Measurements from ENCODE around the gene GRM4. TPM values are rescaled to one million over a fixed set of nuclear protein-coding genes. Genes with fewer than 3 reads are reported as not detected.

The GRM4 gene
- total RNA-seq, 2 experiments from 2014 or later: 0.12 to 0.18 TPM

GRCh38 chr6:34063651-34064050, 82.2 kb downstream of the GRM4 start:
- Mint-ChIP-seq H3K9me3 (no peaks in the 10 kb centered on the region), H3K36me3 (no peaks in the 10 kb centered on the region), H3K27me3 (no peaks in the 10 kb centered on the region), H3K27ac (peak overlapping the region; percentile 20), H3K4me3 (no peak overlapping the region), H3K4me1 (no peaks in the 10 kb centered on the region)
- no peak for DNase-seq

DNA sequence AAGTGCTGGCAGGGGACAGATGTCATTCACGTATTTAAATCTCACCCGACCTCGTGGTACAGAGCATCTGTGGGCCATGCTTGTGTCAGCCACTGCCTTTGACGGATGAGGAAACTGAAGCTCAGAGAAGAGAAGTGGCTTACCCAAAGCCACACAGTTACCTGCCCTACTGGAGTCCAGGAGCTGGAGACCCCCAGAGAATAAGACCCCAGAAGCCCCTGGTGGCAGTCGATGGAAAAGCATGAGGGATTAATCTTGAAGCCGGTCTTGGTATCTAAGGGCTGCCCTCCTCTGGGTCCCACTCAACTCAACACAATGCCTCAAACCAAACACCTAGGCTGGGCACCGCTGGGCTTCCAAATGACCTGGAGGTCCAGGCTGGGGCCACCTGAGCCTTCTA, 83.1 kb downstream of the GRM4 start:
- H3K9me3 Mint-ChIP-seq: no peaks in the 10 kb centered on the region
- no peak overlapping the region for H3K27ac Mint-ChIP-seq
- H3K36me3 Mint-ChIP-seq: no peaks in the 10 kb centered on the region
- no peak overlapping the region for H3K4me3 Mint-ChIP-seq
- DNase-seq: no peak
- no peaks in the 10 kb centered on the region for H3K27me3 Mint-ChIP-seq
- H3K4me1 Mint-ChIP-seq: no peaks in the 10 kb centered on the region

DNA sequence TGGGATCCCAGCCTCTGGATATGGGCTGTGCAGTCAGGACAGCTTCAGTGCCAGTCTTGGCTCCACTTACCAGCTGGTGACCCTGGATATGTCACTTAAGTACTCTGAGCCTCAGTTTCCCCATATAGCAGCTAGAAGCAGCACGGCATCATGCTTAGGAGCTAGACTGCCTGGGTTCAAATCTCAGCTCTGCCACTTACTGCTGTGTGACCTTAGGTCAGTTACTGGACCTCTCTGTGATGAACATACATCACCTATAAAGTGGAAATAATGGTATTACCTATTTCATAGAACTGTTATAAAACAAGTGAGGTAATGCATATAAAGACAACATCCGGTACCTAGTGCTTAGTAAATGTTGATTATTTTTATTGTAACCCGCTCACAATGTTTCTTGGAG, 83.7 kb downstream of the GRM4 start:
- Mint-ChIP-seq H3K27ac (no peak overlapping the region), H3K4me3 (no peak overlapping the region), H3K27me3 (no peaks in the 10 kb centered on the region), H3K36me3 (no peaks in the 10 kb centered on the region), H3K9me3 (no peaks in the 10 kb centered on the region), H3K4me1 (no peaks in the 10 kb centered on the region)
- DNase-seq: no peak

GRCh38 chr6:34061348-34061747, 84.5 kb downstream of the GRM4 start:
- Mint-ChIP-seq H3K4me3 (no peak overlapping the region), H3K4me1 (no peaks in the 10 kb centered on the region), H3K9me3 (no peaks in the 10 kb centered on the region), H3K27ac (no peak overlapping the region), H3K27me3 (no peaks in the 10 kb centered on the region), H3K36me3 (no peaks in the 10 kb centered on the region)
- DNase-seq: no peak

- Mint-ChIP-seq H3K4me1 (no peaks in the 10 kb centered on the region), H3K27ac (no peak overlapping the region), H3K9me3 (no peaks in the 10 kb centered on the region), H3K36me3 (no peaks in the 10 kb centered on the region), H3K27me3 (no peaks in the 10 kb centered on the region), H3K4me3 (no peak overlapping the region)
- DNase-seq: no peak
Measured at GRCh38 chr6:34059914-34060313, 86.0 kb downstream of the GRM4 start.

GRCh38 chr6:34059136-34059731, 86.7 kb downstream of the GRM4 start:
- Mint-ChIP-seq H3K9me3 (no peaks in the 10 kb centered on the region), H3K4me3 (no peak overlapping the region), H3K4me1 (no peaks in the 10 kb centered on the region), H3K27ac (no peak overlapping the region), H3K27me3 (no peaks in the 10 kb centered on the region), H3K36me3 (no peaks in the 10 kb centered on the region)
- no peak for DNase-seq

DNA sequence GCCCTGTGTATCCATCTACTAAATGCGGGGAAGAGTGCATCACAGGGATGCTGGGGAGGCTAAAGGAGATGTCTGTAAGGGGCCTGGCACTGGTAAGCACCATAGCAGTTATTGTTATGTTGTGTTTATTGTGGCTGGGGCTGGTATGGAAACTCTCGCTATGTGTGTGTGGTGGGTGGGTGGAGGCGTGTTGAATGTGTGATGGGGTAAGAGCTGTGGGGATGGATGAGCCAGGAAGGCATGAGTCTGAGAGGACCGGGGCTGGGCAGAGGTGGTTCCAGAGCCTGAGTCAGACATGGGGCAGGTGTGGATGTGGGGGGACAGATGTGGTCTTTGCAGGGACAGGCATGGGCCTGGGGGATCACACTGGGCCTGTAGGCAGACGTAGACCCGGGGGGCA, 88.1 kb downstream of the GRM4 start:
- H3K4me1 Mint-ChIP-seq: no peaks in the 10 kb centered on the region
- DNase-seq: no peak
- no peak overlapping the region for H3K27ac Mint-ChIP-seq
- no peak overlapping the region for H3K4me3 Mint-ChIP-seq
- H3K9me3 Mint-ChIP-seq: no peaks in the 10 kb centered on the region
- no peaks in the 10 kb centered on the region for H3K27me3 Mint-ChIP-seq
- H3K36me3 Mint-ChIP-seq: no peaks in the 10 kb centered on the region

DNA sequence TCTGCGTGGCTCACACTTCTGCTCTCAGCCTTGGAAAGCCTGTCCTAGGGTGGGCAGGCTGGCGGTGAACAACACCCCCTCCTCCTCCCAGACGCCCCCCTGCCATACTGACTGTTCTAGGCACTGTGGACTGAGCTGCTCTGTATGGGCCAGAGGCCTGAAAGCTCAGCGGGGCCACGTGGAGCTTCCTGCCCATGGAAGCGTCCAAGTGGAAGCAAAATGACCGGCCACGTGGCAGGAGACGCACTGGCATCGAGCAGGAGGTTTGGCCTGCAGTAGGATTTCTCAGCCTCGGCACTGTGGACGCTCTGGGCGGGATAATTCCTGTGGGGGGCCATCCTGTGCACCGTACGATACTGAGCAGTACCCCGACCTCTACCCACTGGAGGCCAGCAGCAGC, 88.7 kb downstream of the GRM4 start:
- Mint-ChIP-seq H3K4me3 (no peak overlapping the region), H3K27ac (no peak overlapping the region), H3K36me3 (no peaks in the 10 kb centered on the region), H3K27me3 (no peaks in the 10 kb centered on the region), H3K4me1 (no peaks in the 10 kb centered on the region), H3K9me3 (no peaks in the 10 kb centered on the region)
- DNase-seq: no peak

DNA sequence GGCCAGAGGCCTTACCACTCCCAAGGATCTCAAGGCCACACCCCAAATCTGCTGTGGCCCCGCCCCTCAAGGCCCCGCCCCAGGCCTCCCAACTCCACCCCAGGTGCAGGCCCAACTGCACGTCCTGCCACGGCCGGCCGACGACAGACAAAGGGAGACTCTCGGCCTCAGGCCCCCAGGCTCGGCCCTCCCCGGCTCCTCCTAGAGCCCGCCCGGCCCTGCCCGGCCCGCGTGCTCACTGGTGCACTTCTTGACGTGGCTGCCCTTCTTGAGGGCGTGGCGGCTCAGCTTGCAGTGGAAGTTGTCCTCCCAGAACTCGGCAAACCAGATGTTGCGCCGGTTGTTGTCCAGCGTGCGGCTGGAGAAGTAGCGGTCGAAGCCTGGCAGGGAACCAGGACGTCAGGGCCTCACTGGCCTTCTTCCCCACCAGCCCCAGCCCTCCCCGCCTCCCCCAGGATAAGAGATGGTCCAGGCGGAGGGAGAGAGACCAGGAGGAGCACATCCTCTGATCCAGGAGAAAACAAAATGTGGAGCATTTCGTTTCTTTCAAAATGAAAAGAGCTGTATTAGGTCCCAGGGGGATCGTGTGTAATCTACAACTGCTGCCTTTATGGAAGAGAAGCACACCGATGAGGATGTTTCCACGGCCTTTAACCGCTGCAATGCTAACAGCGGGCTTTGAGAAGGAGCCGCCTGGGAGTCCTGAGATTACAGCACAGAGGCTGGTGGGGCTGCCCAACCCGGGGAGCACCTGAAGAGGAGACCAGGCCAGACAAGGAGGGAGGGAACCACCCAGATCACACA, 89.4 kb downstream of the GRM4 start:
- Mint-ChIP-seq H3K27me3 (no peaks in the 10 kb centered on the region), H3K4me1 (no peaks in the 10 kb centered on the region), H3K4me3 (no peak overlapping the region), H3K27ac (no peak overlapping the region), H3K36me3 (no peaks in the 10 kb centered on the region), H3K9me3 (no peaks in the 10 kb centered on the region)
- DNase-seq: no peak

GRCh38 chr6:34055223-34055933, 90.5 kb downstream of the GRM4 start:
- Mint-ChIP-seq H3K27ac (no peak overlapping the region), H3K36me3 (no peaks in the 10 kb centered on the region), H3K4me3 (no peak overlapping the region), H3K4me1 (no peaks in the 10 kb centered on the region), H3K9me3 (no peaks in the 10 kb centered on the region), H3K27me3 (no peaks in the 10 kb centered on the region)
- DNase-seq: peak; percentile 60

DNA sequence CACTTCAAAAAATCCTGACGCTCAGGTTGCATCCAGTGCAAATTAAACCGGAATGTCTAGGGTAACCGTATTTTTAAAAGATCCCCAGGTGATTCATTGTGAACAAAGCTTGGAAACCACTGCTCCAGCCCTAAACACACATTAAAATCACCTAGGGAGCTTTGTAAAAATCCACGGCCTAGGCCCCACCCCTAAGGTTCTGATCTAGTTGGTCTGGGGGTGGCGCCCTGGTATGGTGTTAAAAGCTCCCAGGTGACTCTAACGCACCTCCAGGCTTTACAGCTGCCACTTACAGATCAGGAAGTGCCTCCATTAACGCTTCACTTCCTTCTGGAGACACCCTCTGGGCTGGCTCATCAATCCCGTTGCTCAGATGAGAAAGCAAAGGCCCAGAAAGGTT, 92.2 kb downstream of the GRM4 start:
- no peak for DNase-seq
- Mint-ChIP-seq H3K4me3 (no peak overlapping the region), H3K27me3 (no peaks in the 10 kb centered on the region), H3K9me3 (no peaks in the 10 kb centered on the region), H3K27ac (no peak overlapping the region), H3K4me1 (no peaks in the 10 kb centered on the region), H3K36me3 (no peaks in the 10 kb centered on the region)

- H3K27me3 Mint-ChIP-seq: no peaks in the 10 kb centered on the region
- no peaks in the 10 kb centered on the region for H3K9me3 Mint-ChIP-seq
- no peak for DNase-seq
- H3K4me1 Mint-ChIP-seq: no peaks in the 10 kb centered on the region
- no peak overlapping the region for H3K4me3 Mint-ChIP-seq
- no peak overlapping the region for H3K27ac Mint-ChIP-seq
- no peaks in the 10 kb centered on the region for H3K36me3 Mint-ChIP-seq
Measured at GRCh38 chr6:34052918-34053608, 92.8 kb downstream of the GRM4 start.

- no peak overlapping the region for H3K4me3 Mint-ChIP-seq
Measured at GRCh38 chr6:34052071-34052825, 93.6 kb downstream of the GRM4 start.

GRCh38 chr6:34051331-34051919, 94.5 kb downstream of the GRM4 start:
- DNase-seq: no peak
- no peaks in the 10 kb centered on the region for H3K9me3 Mint-ChIP-seq
- H3K4me1 Mint-ChIP-seq: no peaks in the 10 kb centered on the region
- no peak overlapping the region for H3K4me3 Mint-ChIP-seq
- no peaks in the 10 kb centered on the region for H3K36me3 Mint-ChIP-seq
- H3K27me3 Mint-ChIP-seq: no peaks in the 10 kb centered on the region
- H3K27ac Mint-ChIP-seq: no peak overlapping the region

More at GRCh38 chr6:34052071-34052825, 93.6 kb downstream of the GRM4 start:
- no peaks in the 10 kb centered on the region for H3K4me1 Mint-ChIP-seq
- no peaks in the 10 kb centered on the region for H3K36me3 Mint-ChIP-seq
- no peaks in the 10 kb centered on the region for H3K9me3 Mint-ChIP-seq
- no peaks in the 10 kb centered on the region for H3K27me3 Mint-ChIP-seq
- H3K27ac Mint-ChIP-seq: no peak overlapping the region
- DNase-seq: no peak
